ENCODE data around the gene PON2. TPM values are rescaled to one million over a fixed set of nuclear protein-coding genes. Genes with fewer than 3 reads are reported as not detected.

Gene PON2
- total RNA-seq, 4 donors from 2014 or later = 93.5 to 183 (median 155) TPM

GRCh38 chr7:95432606-95433005 lies 2.2 kb downstream of the PON2 start:
- Histone ChIP-seq H3K27ac (no peak overlapping the region), H3K9me3 (no peaks in the 10 kb centered on the region), H3K36me3 (peaks cover 0 to 7% (median 0%) of the 10 kb centered on the region in 3 donors), H3K4me3 (no peak overlapping the region), H3K27me3 (no peaks in the 10 kb centered on the region), H3K4me1 (peaks cover 0 to 39% (median 1%) of the 10 kb centered on the region in 4 donors)
- TF ChIP-seq EP300 (IDR thresholded peaks at IDR 0.05) (no peak), POLR2A (IDR thresholded peaks at IDR 0.05) (no peak)
- TF ChIP-seq, protein P1, sequence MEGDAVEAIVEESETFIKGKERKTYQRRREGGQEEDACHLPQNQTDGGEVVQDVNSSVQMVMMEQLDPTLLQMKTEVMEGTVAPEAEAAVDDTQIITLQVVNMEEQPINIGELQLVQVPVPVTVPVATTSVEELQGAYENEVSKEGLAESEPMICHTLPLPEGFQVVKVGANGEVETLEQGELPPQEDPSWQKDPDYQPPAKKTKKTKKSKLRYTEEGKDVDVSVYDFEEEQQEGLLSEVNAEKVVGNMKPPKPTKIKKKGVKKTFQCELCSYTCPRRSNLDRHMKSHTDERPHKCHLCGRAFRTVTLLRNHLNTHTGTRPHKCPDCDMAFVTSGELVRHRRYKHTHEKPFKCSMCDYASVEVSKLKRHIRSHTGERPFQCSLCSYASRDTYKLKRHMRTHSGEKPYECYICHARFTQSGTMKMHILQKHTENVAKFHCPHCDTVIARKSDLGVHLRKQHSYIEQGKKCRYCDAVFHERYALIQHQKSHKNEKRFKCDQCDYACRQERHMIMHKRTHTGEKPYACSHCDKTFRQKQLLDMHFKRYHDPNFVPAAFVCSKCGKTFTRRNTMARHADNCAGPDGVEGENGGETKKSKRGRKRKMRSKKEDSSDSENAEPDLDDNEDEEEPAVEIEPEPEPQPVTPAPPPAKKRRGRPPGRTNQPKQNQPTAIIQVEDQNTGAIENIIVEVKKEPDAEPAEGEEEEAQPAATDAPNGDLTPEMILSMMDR (IDR thresholded peaks at IDR 0.05) = no peak
- no peak for DNase-seq (ENCODE audit: low spot score in 2 of 2)
- WGBS, 2 donors = 85 to 87% methylated on average over 2 of the region's 2 CpGs

GRCh38 chr7:95430864-95431263 lies 4.0 kb downstream of the PON2 start:
- TF ChIP-seq, protein P1 (IDR thresholded peaks at IDR 0.05) = no peak
- TF ChIP-seq EP300 (IDR thresholded peaks at IDR 0.05) = no peak
- no peak for TF ChIP-seq POLR2A (IDR thresholded peaks at IDR 0.05)
- no peaks in the 10 kb centered on the region for H3K27me3 ChIP-seq
- no peaks in the 10 kb centered on the region for H3K9me3 ChIP-seq
- no peak overlapping the region for H3K27ac ChIP-seq
- no peak for DNase-seq (ENCODE audit: low spot score in 2 of 2)
- no peak overlapping the region for H3K4me3 ChIP-seq
- H3K4me1 ChIP-seq = peaks cover 0 to 45% (median 1%) of the 10 kb centered on the region in 4 donors
- peaks cover 0 to 7% (median 0%) of the 10 kb centered on the region in 3 donors for H3K36me3 ChIP-seq
- WGBS, 2 donors = 71 to 89% methylated on average over 2 of the region's 2 CpGs

GRCh38 chr7:95429241-95429990 lies 5.4 kb downstream of the PON2 start:
- Histone ChIP-seq H3K36me3 (peaks cover 0 to 7% (median 0%) of the 10 kb centered on the region in 3 donors), H3K4me1 (peaks cover 0 to 37% (median 0%) of the 10 kb centered on the region in 4 donors), H3K27ac (no peak overlapping the region), H3K27me3 (no peaks in the 10 kb centered on the region), H3K9me3 (no peaks in the 10 kb centered on the region), H3K4me3 (no peak overlapping the region)
- TF ChIP-seq, protein P1 (IDR thresholded peaks at IDR 0.05) = no peak
- TF ChIP-seq EP300 (IDR thresholded peaks at IDR 0.05) (no peak), POLR2A (IDR thresholded peaks at IDR 0.05) (no peak)
- DNase-seq (ENCODE audit: low spot score in 2 of 2) = no peak
- WGBS, 2 donors = 66 to 69% methylated on average over 5 of the region's 5 CpGs

- WGBS, 2 donors = 82 to 83% methylated on average over 3 of the region's 3 CpGs
- Histone ChIP-seq H3K27me3 (no peaks in the 10 kb centered on the region), H3K4me3 (no peak overlapping the region), H3K27ac (no peak overlapping the region), H3K36me3 (peaks cover 0 to 18% (median 0%) of the 10 kb centered on the region in 3 donors), H3K9me3 (no peaks in the 10 kb centered on the region), H3K4me1 (peaks cover 0 to 25% (median 0%) of the 10 kb centered on the region in 4 donors)
- no peak for DNase-seq (ENCODE audit: low spot score in 2 of 2)
- TF ChIP-seq, protein P1 (IDR thresholded peaks at IDR 0.05) = no peak
- TF ChIP-seq POLR2A (IDR thresholded peaks at IDR 0.05) = no peak
- no peak for TF ChIP-seq EP300 (IDR thresholded peaks at IDR 0.05)
Measured at GRCh38 chr7:95427914-95428516, 6.8 kb downstream of the PON2 start.

- DNase-seq (ENCODE audit: low spot score in 2 of 2) = no peak
- no peaks in the 10 kb centered on the region for H3K9me3 ChIP-seq
- H3K36me3 ChIP-seq = peaks cover 0 to 18% (median 0%) of the 10 kb centered on the region in 3 donors
- H3K27ac ChIP-seq = no peak overlapping the region
- H3K4me3 ChIP-seq = no peak overlapping the region
- no peaks in the 10 kb centered on the region for H3K27me3 ChIP-seq
- WGBS, 2 donors = 59 to 71% methylated on average over 7 of the region's 7 CpGs
- H3K4me1 ChIP-seq = peaks cover 0 to 20% (median 2%) of the 10 kb centered on the region in 4 donors
- TF ChIP-seq EP300 (IDR thresholded peaks at IDR 0.05) = no peak
- no peak for TF ChIP-seq POLR2A (IDR thresholded peaks at IDR 0.05)
- TF ChIP-seq, protein P1 (IDR thresholded peaks at IDR 0.05) = no peak
Measured at GRCh38 chr7:95427166-95427565, 7.7 kb downstream of the PON2 start.

All from tibial nerve (tissue), 4 donors.